Glutamatergic neuron (in vitro differentiated cells): ENCODE data around the gene PCNP. TPM values are rescaled to one million over a fixed set of nuclear protein-coding genes. Genes with fewer than 3 reads are reported as not detected.

Experiments used
- DNase-seq: peaks from one replicate; pipeline ENCODE4 v3.0.0; 2022
- H3K27ac Mint-ChIP-seq: one replicate; pipeline ENCODE4 v1.8.0; 2020; ENCODE audit warnings: mild to moderate bottlenecking, mixed read lengths, inconsistent platforms; ENCODE audit not compliant: unreplicated experiment
- H3K27me3 Mint-ChIP-seq: one replicate; pipeline ENCODE4 v1.8.0; 2020; ENCODE audit warnings: mild to moderate bottlenecking, moderate library complexity, mixed read lengths, inconsistent platforms; ENCODE audit not compliant: unreplicated experiment
- H3K36me3 Mint-ChIP-seq: one replicate; pipeline ENCODE4 v1.8.0; 2020; ENCODE audit warnings: mild to moderate bottlenecking, mixed read lengths, inconsistent platforms; ENCODE audit not compliant: unreplicated experiment
- H3K4me1 Mint-ChIP-seq: one replicate; pipeline ENCODE4 v1.8.0; 2020; ENCODE audit warnings: mild to moderate bottlenecking, low read depth, mixed read lengths, inconsistent platforms; ENCODE audit not compliant: unreplicated experiment
- H3K4me3 Mint-ChIP-seq: one replicate; pipeline ENCODE4 v1.8.0; 2020; ENCODE audit warnings: mild to moderate bottlenecking, mixed read lengths, inconsistent platforms; ENCODE audit not compliant: unreplicated experiment
- H3K9me3 Mint-ChIP-seq: one replicate; pipeline ENCODE4 v1.8.0; 2020; ENCODE audit warnings: mild to moderate bottlenecking, moderate library complexity, mixed read lengths, inconsistent platforms; ENCODE audit not compliant: unreplicated experiment
- total RNA-seq: library from RNA; stranded (reverse); fragmentation: NEBNext Ultra II Directional; extraction: Animal tissue kit (Norgen Biotek cat#: 25700); gene quantifications from one replicate; pipeline ENCODE4 v1.2.1, GENCODE V29; 2021; ENCODE audit not compliant: unreplicated experiment
- TF ChIP-seq, protein P1 (sequence below): fragments of 200-600 bp; sonication (generic); IDR thresholded peaks from one replicate; pipeline ENCODE4 v1.5.0; 2021; ENCODE audit not compliant: partially characterized antibody, unreplicated experiment

The PCNP gene
- total RNA-seq, 1 donor from 2014 or later = 131 TPM

DNA sequence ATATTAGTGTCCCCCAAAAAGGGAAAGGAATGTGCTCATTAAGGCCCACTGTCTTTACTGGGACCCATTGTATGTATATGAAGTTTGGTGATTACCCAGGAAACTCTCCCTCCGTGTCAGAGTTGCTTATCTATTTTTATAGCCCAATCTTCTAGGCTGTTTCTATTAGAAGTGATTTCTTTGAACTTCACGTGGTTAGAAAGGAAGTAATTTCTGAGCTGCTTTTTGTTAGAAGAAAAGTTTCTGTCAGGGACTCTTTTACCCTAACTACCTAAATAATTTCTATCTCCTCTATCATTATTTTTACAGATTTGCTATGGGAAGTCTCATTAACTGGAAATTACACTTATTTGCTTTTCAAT is 43.3 kb upstream of the PCNP start:
- DNase-seq = no peak
- peaks cover 7% of the 10 kb centered on the region for H3K9me3 Mint-ChIP-seq
- peaks cover 9% of the 10 kb centered on the region for H3K36me3 Mint-ChIP-seq
- H3K27ac Mint-ChIP-seq = no peak overlapping the region
- H3K4me1 Mint-ChIP-seq = no peaks in the 10 kb centered on the region
- no peaks in the 10 kb centered on the region for H3K27me3 Mint-ChIP-seq
- TF ChIP-seq, protein P1, sequence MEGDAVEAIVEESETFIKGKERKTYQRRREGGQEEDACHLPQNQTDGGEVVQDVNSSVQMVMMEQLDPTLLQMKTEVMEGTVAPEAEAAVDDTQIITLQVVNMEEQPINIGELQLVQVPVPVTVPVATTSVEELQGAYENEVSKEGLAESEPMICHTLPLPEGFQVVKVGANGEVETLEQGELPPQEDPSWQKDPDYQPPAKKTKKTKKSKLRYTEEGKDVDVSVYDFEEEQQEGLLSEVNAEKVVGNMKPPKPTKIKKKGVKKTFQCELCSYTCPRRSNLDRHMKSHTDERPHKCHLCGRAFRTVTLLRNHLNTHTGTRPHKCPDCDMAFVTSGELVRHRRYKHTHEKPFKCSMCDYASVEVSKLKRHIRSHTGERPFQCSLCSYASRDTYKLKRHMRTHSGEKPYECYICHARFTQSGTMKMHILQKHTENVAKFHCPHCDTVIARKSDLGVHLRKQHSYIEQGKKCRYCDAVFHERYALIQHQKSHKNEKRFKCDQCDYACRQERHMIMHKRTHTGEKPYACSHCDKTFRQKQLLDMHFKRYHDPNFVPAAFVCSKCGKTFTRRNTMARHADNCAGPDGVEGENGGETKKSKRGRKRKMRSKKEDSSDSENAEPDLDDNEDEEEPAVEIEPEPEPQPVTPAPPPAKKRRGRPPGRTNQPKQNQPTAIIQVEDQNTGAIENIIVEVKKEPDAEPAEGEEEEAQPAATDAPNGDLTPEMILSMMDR = no peak
- no peak overlapping the region for H3K4me3 Mint-ChIP-seq

DNA sequence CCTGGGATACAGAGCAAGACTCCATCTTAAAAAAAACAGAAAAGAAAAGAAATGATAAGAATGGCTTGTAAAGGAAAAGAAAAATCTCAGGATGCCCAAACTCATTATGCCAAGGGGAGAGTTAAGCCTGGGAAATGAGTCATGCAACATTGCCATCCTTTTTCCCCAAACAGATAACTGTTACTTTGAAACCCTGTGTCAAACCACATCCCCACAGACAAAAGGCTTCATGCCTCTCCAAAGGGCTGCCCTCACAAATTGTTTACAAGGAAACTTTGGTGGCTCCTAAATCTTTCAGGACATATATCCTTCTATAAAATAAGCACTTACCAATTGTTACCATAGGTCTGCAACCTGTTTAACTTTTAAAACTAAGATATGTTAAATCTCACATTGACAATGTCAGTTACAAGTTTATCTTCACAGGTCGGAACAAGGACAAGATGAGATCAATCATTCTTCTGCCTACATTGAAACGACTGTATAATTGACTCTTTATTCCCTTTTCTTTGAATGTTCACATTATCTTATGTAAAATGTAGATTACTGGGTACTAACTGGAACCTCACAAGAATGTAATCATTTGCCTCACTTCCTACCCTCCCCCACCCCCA is 42.4 kb upstream of the PCNP start:
- Mint-ChIP-seq H3K9me3 (peaks cover 7% of the 10 kb centered on the region), H3K27ac (no peak overlapping the region), H3K4me1 (no peaks in the 10 kb centered on the region), H3K36me3 (peaks cover 9% of the 10 kb centered on the region), H3K4me3 (no peak overlapping the region), H3K27me3 (no peaks in the 10 kb centered on the region)
- TF ChIP-seq, protein P1 = no peak
- no peak for DNase-seq

DNA sequence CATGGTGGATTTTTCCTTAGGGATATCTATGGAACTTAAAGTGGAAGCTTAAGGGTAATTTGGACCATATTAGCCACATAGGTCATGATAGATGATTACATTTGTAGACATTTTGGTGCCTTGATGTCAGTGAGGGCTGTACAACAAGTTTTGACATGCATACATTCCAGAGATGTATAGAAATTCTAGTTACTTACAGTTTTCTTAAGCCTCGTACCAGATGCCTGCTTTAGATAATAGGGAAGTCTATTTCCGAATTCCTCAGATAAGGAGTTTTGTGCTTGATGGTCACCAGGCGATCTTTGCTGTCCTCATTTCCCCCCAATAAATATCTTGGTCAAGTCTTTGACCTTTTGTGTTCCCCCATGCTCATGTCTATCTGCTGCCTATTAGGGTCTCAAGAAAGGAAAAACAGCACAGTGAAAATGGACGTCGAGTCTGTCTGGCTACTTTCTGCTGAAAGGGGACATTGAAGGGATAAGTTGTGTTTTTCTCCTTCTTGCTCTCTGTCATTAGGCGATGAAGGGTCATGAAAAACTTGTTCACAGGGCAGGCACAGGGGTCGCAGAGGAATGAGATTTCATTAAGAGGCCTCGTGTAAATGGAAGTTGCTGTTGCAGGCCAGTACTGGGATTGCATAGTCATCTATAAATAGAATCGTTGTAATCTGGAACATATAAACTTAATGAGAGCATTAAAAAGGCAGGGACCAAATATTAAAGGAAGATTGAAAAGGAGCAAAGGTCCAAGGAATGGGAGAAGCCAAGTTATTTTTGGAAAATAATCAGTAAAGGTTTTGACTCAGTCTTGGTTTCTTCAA is 41.0 kb upstream of the PCNP start:
- TF ChIP-seq, protein P1 = no peak
- Mint-ChIP-seq H3K9me3 (peaks cover 7% of the 10 kb centered on the region), H3K4me1 (no peaks in the 10 kb centered on the region), H3K27ac (no peak overlapping the region), H3K36me3 (peaks cover 9% of the 10 kb centered on the region), H3K27me3 (no peaks in the 10 kb centered on the region), H3K4me3 (no peak overlapping the region)
- DNase-seq = no peak

DNA sequence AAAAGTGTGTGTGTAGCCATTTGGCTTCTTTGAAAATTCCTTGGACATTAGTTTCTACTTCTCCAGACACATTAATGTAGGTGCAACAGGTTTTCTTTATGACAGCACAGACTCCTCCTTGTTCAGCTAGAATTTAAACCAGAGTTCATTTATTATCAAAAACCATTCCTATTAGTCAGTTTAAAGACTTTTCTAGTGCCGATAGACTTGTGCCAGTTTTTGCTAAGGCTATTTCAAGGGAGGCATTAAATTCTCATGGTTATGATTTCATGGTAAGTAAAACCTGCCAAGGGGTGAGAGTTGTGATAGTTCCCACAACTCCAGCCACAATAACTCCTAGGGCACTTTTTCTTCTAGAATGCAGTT is 40.4 kb upstream of the PCNP start:
- peaks cover 7% of the 10 kb centered on the region for H3K9me3 Mint-ChIP-seq
- TF ChIP-seq, protein P1 = no peak

DNA sequence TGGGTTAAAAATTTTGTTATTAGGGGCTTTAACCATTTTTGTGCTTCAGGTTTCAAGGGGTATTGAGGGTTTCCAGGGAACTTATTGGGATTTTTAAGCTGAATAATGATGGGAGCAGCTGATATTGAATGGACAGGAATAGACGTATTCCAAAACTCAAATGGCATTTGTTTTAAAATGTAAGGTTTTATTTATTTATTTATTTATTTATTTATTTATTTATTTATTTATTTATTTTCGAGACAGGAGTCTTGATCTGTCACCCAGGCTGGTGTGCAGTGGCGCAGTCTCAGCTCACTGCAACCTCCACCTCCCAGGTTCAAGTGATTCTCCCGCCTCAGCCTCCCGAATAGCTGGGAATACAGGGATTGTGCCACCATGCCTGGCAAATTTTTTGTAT is 38.8 kb upstream of the PCNP start:
- no peak for DNase-seq
- TF ChIP-seq, protein P1 = no peak
- no peak overlapping the region for H3K27ac Mint-ChIP-seq
- peaks cover 2% of the 10 kb centered on the region for H3K9me3 Mint-ChIP-seq
- H3K4me1 Mint-ChIP-seq = no peaks in the 10 kb centered on the region
- H3K4me3 Mint-ChIP-seq = no peak overlapping the region
- H3K27me3 Mint-ChIP-seq = peaks cover 1% of the 10 kb centered on the region
- peaks cover 6% of the 10 kb centered on the region for H3K36me3 Mint-ChIP-seq

More for the DNA sequence above, 40.4 kb upstream of the PCNP start:
- Mint-ChIP-seq H3K4me3 (no peak overlapping the region), H3K27ac (no peak overlapping the region), H3K4me1 (no peaks in the 10 kb centered on the region), H3K36me3 (peaks cover 9% of the 10 kb centered on the region), H3K27me3 (no peaks in the 10 kb centered on the region)
- DNase-seq = no peak
